GM12892 (cell line): ENCODE measurements around the gene SIPA1L3.

ENCODE experiments used
- DNase-seq: peaks from one replicate; pipeline ENCODE4 v3.0.0; 2011; ENCODE audit not compliant: insufficient read length
- FAIRE-seq: peaks from 2 replicates; lab custom pipeline; 2011; peaks lifted over from hg19 to GRCh38; lab: Jason Lieb, UNC
- POLR2A ChIP-seq: IDR thresholded peaks from 2 replicates; pipeline ENCODE4 v1.6.1; 2011; ENCODE audit warnings: low read depth, low read length, control low read depth
- POLR2AphosphoS5 ChIP-seq: IDR thresholded peaks from 2 replicates; pipeline ENCODE4 v1.6.1; 2011; ENCODE audit warnings: low read depth, low read length, control low read depth
- TAF1 ChIP-seq: IDR thresholded peaks from 2 replicates; pipeline ENCODE4 v1.6.1; 2011; ENCODE audit warnings: low read depth, mild to moderate bottlenecking, control low read depth, low read length, borderline replicate concordance

The SIPA1L3 gene

GRCh38 chr19:38011426-38011825 is 104.4 kb downstream of the SIPA1L3 start:
- TF ChIP-seq POLR2AphosphoS5 (no peak), POLR2A (no peak)
- DNase-seq (no peak), FAIRE-seq (no peak)

GRCh38 chr19:38012290-38012689 is 105.3 kb downstream of the SIPA1L3 start:
- FAIRE-seq, result no peak
- TF ChIP-seq TAF1, result no peak
- TF ChIP-seq POLR2AphosphoS5, result no peak
- no peak for TF ChIP-seq POLR2A
- no peak for DNase-seq

GRCh38 chr19:38012944-38013343 is 105.9 kb downstream of the SIPA1L3 start:
- TF ChIP-seq POLR2A (no peak), POLR2AphosphoS5 (no peak), TAF1 (no peak)
- FAIRE-seq (no peak), DNase-seq (no peak)

- TF ChIP-seq POLR2A, result no peak
- no peak for TF ChIP-seq TAF1
- no peak for TF ChIP-seq POLR2AphosphoS5
- FAIRE-seq (no peak), DNase-seq (no peak)
These were observed 107.0 kb downstream of the SIPA1L3 start for GRCh38 chr19:38013913-38014580.

- no peak for FAIRE-seq
- no peak for DNase-seq
- TF ChIP-seq POLR2AphosphoS5, result no peak
These were observed 108.2 kb downstream of the SIPA1L3 start for GRCh38 chr19:38015216-38015615.

GRCh38 chr19:38015761-38016160 is 108.8 kb downstream of the SIPA1L3 start:
- TF ChIP-seq TAF1 (no peak), POLR2AphosphoS5 (no peak), POLR2A (no peak)
- DNase-seq (no peak), FAIRE-seq (no peak)

GRCh38 chr19:38017401-38018151 is 110.6 kb downstream of the SIPA1L3 start:
- TF ChIP-seq POLR2AphosphoS5, result no peak
- no peak for TF ChIP-seq TAF1
- TF ChIP-seq POLR2A, result no peak
- DNase-seq (no peak), FAIRE-seq (no peak)

GRCh38 chr19:38018694-38019395 is 111.8 kb downstream of the SIPA1L3 start:
- TF ChIP-seq TAF1 (no peak), POLR2A (no peak), POLR2AphosphoS5 (no peak)
- DNase-seq (no peak), FAIRE-seq (no peak)

GRCh38 chr19:38019396-38019724 is 112.4 kb downstream of the SIPA1L3 start:
- no peak for DNase-seq
- no peak for FAIRE-seq
- TF ChIP-seq POLR2A (no peak), POLR2AphosphoS5 (no peak), TAF1 (no peak)

GRCh38 chr19:38020311-38020710 is 113.3 kb downstream of the SIPA1L3 start:
- DNase-seq (no peak), FAIRE-seq (no peak)
- TF ChIP-seq TAF1 (no peak), POLR2AphosphoS5 (no peak), POLR2A (no peak)

- DNase-seq, result no peak
- FAIRE-seq, result no peak
- TF ChIP-seq POLR2AphosphoS5, result no peak
- no peak for TF ChIP-seq POLR2A
- TF ChIP-seq TAF1, result no peak
These were observed 114.3 kb downstream of the SIPA1L3 start for GRCh38 chr19:38021352-38021751.
